ENCODE results near the gene PDXDC1. TPM values are rescaled to one million over a fixed set of nuclear protein-coding genes. Genes with fewer than 3 reads are reported as not detected.

The PDXDC1 gene
- total and polyA plus RNA-seq, 2 donors (not counting 1 experiment from before 2014, with no cell fraction given): 48.1 to 103 TPM

- ATAC-seq (ENCODE audit: low read depth) (no peak), DNase-seq (no peak)
- Histone ChIP-seq H3K27me3 (replicated peaks in 1 of 4; ENCODE audit: control extremely low read depth in 1 of 4, control insufficient read depth in 3 of 4, insufficient read depth in 4 of 4, low read length in 3 of 4) (no peaks in the 10 kb centered on the region), H4K20me1 (ENCODE audit: control insufficient read depth, insufficient read depth, low read length, poor library complexity, severe bottlenecking) (no peaks in the 10 kb centered on the region), H3K36me3 (replicated peaks in 1 of 2; ENCODE audit: control extremely low read depth in 1 of 2, control insufficient read depth in 1 of 2, extremely low read depth in 1 of 2, insufficient read depth in 2 of 2, low read length in 1 of 2) (no peaks in the 10 kb centered on the region), H3K79me2 (ENCODE audit: control insufficient read depth, insufficient read depth, low read length) (peaks cover 36% of the 10 kb centered on the region), H3K4me1 (ENCODE audit: control insufficient read depth in 2 of 2, insufficient read depth in 2 of 2, low read length in 2 of 2) (peaks cover 13 to 20% of the 10 kb centered on the region in 2 donors), H2AFZ (ENCODE audit: insufficient read depth, low read depth, low read length, poor library complexity, severe bottlenecking) (no peak overlapping the region), H3K4me2 (replicated peaks; ENCODE audit: low read depth, low read length, poor library complexity, severe bottlenecking) (no peak overlapping the region), H3K4me3 (ENCODE audit: control extremely low read depth in 1 of 5, extremely low read depth in 1 of 5, insufficient read depth in 1 of 5, low read depth in 2 of 5, low read length in 4 of 5) (no peak overlapping the region), H3K27ac (ENCODE audit: low read length in 2 of 2) (no peak overlapping the region), H3K9me3 (ENCODE audit: control extremely low read depth in 1 of 3, control insufficient read depth in 2 of 3, insufficient read depth in 1 of 3, low read length in 2 of 3) (no peaks in the 10 kb centered on the region), H3K9ac (ENCODE audit: low read length) (no peak overlapping the region)
- Mint-ChIP-seq H3K4me3 (peak overlapping the region; percentile 86), H3K9me3 (ENCODE audit: insufficient read depth) (no peaks in the 10 kb centered on the region), H3K4me1 (peaks cover 19% of the 10 kb centered on the region), H3K27me3 (no peaks in the 10 kb centered on the region), H3K27ac (peak overlapping the region; percentile 72)
- ChIA-PET POLR2A (no interaction called here), CTCF (interaction anchor here (0.6 kb wide), 1 partner anchor 21 kb away, joined by 3 read pairs; no protein-coding TSS in a partner anchor)
- 91% methylated on average over 10 of the region's 10 CpGs for WGBS (ENCODE audit: insufficient coverage)
- intact Hi-C loops (cut with micrococcal nuclease): no loop called here
- TF ChIP-seq EZH2 (IDR thresholded peaks at IDR 0.05; ENCODE audit: borderline replicate concordance, insufficient read depth, low read depth, low read length, poor library complexity, severe bottlenecking) (no peak), CTCF (IDR thresholded peaks at IDR 0.05) (no peak)
These were observed 79.1 kb downstream of the PDXDC1 start for GRCh38 chr16:15053904-15054303.

GRCh38 chr16:15054357-15055140 is 79.7 kb downstream of the PDXDC1 start:
- H3K27ac ChIP-seq (ENCODE audit: low read length in 2 of 2): peak overlapping the region in 1 of 2 donors; percentile 71
- H3K36me3 ChIP-seq (replicated peaks in 1 of 2; ENCODE audit: control extremely low read depth in 1 of 2, control insufficient read depth in 1 of 2, extremely low read depth in 1 of 2, insufficient read depth in 2 of 2, low read length in 1 of 2): peaks cover under 1 to 3% of the 10 kb centered on the region in 2 experiments
- Mint-ChIP-seq H3K9me3 (ENCODE audit: insufficient read depth) (no peaks in the 10 kb centered on the region), H3K4me1 (peaks cover 19% of the 10 kb centered on the region), H3K27me3 (no peaks in the 10 kb centered on the region), H3K4me3 (peak overlapping the region; percentile 86), H3K27ac (peak overlapping the region; percentile 81)
- H3K4me3 ChIP-seq (ENCODE audit: control extremely low read depth in 1 of 5, extremely low read depth in 1 of 5, insufficient read depth in 1 of 5, low read depth in 2 of 5, low read length in 4 of 5): peak overlapping the region; percentile 48 to 97 (median 81)
- peaks cover 13 to 20% of the 10 kb centered on the region in 2 donors for H3K4me1 ChIP-seq (ENCODE audit: control insufficient read depth in 2 of 2, insufficient read depth in 2 of 2, low read length in 2 of 2)
- peak overlapping the region; percentile 82 for H3K9ac ChIP-seq (ENCODE audit: low read length)
- peak overlapping the region; percentile 78 for H2AFZ ChIP-seq (ENCODE audit: insufficient read depth, low read depth, low read length, poor library complexity, severe bottlenecking)
- H3K4me2 ChIP-seq (replicated peaks; ENCODE audit: low read depth, low read length, poor library complexity, severe bottlenecking): peak overlapping the region; percentile 86
- no peaks in the 10 kb centered on the region for H3K9me3 ChIP-seq (ENCODE audit: control extremely low read depth in 1 of 3, control insufficient read depth in 2 of 3, insufficient read depth in 1 of 3, low read length in 2 of 3)
- intact Hi-C loops (cut with micrococcal nuclease): no loop called here
- ChIA-PET CTCF (no interaction called here), POLR2A (no interaction called here)
- TF ChIP-seq EZH2 (IDR thresholded peaks at IDR 0.05; ENCODE audit: borderline replicate concordance, insufficient read depth, low read depth, low read length, poor library complexity, severe bottlenecking): no peak
- no peak for TF ChIP-seq CTCF (IDR thresholded peaks at IDR 0.05)
- peaks cover 30% of the 10 kb centered on the region for H3K79me2 ChIP-seq (ENCODE audit: control insufficient read depth, insufficient read depth, low read length)
- no peaks in the 10 kb centered on the region for H3K27me3 ChIP-seq (replicated peaks in 1 of 4; ENCODE audit: control extremely low read depth in 1 of 4, control insufficient read depth in 3 of 4, insufficient read depth in 4 of 4, low read length in 3 of 4)
- DNase-seq (no peak), ATAC-seq (ENCODE audit: low read depth) (no peak)
- WGBS (ENCODE audit: insufficient coverage): 88% methylated on average over 18 of the region's 19 CpGs
- H4K20me1 ChIP-seq (ENCODE audit: control insufficient read depth, insufficient read depth, low read length, poor library complexity, severe bottlenecking): no peaks in the 10 kb centered on the region

Measured in B cell (primary cell).